Measurements from ENCODE around the gene RPS21.

Gene RPS21

DNA sequence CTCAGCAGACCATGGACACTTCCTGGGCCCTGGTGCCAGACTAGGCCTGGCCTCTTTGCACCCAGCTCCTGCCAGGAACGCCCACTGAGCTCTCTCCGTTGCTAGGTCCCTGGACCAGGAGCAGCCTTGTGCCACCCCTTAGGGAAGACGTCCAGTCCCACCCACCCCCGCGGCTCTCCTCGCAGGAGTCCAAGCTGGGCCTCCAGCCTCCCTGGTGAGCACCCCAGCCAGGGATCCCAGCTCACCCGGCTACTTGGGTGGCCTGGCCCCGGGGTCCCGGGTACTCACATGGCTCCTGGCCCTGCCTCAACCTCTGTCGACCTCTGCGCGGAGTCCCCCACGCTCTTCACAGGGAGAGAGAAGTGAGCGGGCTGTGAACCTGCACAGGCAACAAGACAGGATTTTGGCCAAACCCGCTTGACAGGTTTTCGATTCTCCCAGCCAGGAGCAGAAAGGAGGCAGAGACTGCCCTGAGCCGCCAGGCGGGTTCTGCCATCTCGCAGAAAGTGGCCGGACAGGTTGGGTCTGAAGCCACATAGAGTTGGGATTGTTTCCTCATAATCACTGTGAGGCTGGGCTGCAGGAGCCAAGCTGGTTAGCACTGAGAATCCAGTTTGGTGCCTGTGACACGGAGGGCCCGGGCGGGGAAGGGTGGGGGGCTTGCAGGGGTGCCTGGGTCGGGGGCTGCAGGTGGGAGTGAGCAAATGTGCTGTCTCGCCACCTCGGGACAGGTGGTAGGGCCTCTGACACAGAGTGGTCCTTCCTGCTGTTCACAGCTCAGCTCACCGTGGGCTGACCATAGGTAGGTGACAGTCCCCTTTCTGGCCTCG is 40.5 kb downstream of the RPS21 start, which contains the start of gene RBBP8NL:
Gene RBBP8NL, minus strand, starts transcription at position 368 of the 830 bp plus-strand sequence. CDS start 7,892 bp downstream, outside the sequence.
- Histone ChIP-seq H3K9ac (ENCODE audit: low read depth in 1 of 2, low read length in 2 of 2) (no peak within 1 kb of the TSS), H3K27ac (ENCODE audit: low read depth, low read length) (peak within 1 kb of the TSS; percentile 10), H3K36me3 (ENCODE audit: control insufficient read depth in 1 of 2, insufficient read depth in 2 of 2, low read length in 2 of 2) (no peaks in the 10 kb centered on the region), H3K4me3 (ENCODE audit: low read depth in 1 of 2, low read length in 2 of 2) (peak within 1 kb of the TSS; percentile 32 to 47), H3K4me1 (ENCODE audit: control insufficient read depth in 1 of 2, insufficient read depth in 2 of 2, low read length in 2 of 2) (peaks cover 15 to 44% of the 10 kb centered on the region in 2 donors), H3K9me3 (ENCODE audit: control insufficient read depth in 1 of 2, low read length in 2 of 2) (no peaks in the 10 kb centered on the region), H3K27me3 (ENCODE audit: control insufficient read depth in 1 of 2, insufficient read depth in 2 of 2, low read length in 2 of 2) (peaks cover 0 to 5% of the 10 kb centered on the region in 2 donors)

DNA sequence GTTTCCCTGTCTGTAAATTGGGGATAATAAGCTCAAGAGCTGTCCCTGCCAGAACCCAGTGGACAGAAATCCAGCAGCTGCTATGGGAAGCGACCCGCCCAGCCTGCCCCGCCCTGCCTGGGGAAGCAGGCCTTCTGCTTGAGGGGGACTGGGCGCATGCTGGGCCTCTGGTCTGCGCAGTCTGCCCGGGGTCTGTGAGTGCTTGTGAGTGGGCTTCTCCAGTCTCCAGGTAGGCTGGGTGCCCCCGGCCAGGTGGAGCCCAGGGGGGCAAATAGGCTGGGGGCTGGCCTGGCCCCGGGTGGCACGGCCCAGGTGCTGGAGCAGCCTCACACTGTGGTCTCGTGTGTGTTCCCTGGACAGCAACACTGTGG is 41.1 kb downstream of the RPS21 start:
- peaks cover 15 to 44% of the 10 kb centered on the region in 2 donors for H3K4me1 ChIP-seq (ENCODE audit: control insufficient read depth in 1 of 2, insufficient read depth in 2 of 2, low read length in 2 of 2)
- peaks cover 0 to 5% of the 10 kb centered on the region in 2 donors for H3K27me3 ChIP-seq (ENCODE audit: control insufficient read depth in 1 of 2, insufficient read depth in 2 of 2, low read length in 2 of 2)
- no peak overlapping the region for H3K27ac ChIP-seq (ENCODE audit: low read depth, low read length)
- H3K9ac ChIP-seq (ENCODE audit: low read depth in 1 of 2, low read length in 2 of 2): no peak overlapping the region
- H3K4me3 ChIP-seq (ENCODE audit: low read depth in 1 of 2, low read length in 2 of 2): no peak overlapping the region
- no peaks in the 10 kb centered on the region for H3K36me3 ChIP-seq (ENCODE audit: control insufficient read depth in 1 of 2, insufficient read depth in 2 of 2, low read length in 2 of 2)
- no peaks in the 10 kb centered on the region for H3K9me3 ChIP-seq (ENCODE audit: control insufficient read depth in 1 of 2, low read length in 2 of 2)

GRCh38 chr20:62428396-62429295 is 41.7 kb downstream of the RPS21 start:
- Histone ChIP-seq H3K4me1 (ENCODE audit: control insufficient read depth in 1 of 2, insufficient read depth in 2 of 2, low read length in 2 of 2) (peaks cover 18 to 44% of the 10 kb centered on the region in 2 donors), H3K27ac (ENCODE audit: low read depth, low read length) (no peak overlapping the region), H3K27me3 (ENCODE audit: control insufficient read depth in 1 of 2, insufficient read depth in 2 of 2, low read length in 2 of 2) (peaks cover 0 to 5% of the 10 kb centered on the region in 2 donors), H3K9ac (ENCODE audit: low read depth in 1 of 2, low read length in 2 of 2) (no peak overlapping the region), H3K9me3 (ENCODE audit: control insufficient read depth in 1 of 2, low read length in 2 of 2) (no peaks in the 10 kb centered on the region), H3K4me3 (ENCODE audit: low read depth in 1 of 2, low read length in 2 of 2) (no peak overlapping the region), H3K36me3 (ENCODE audit: control insufficient read depth in 1 of 2, insufficient read depth in 2 of 2, low read length in 2 of 2) (no peaks in the 10 kb centered on the region)

GRCh38 chr20:62429455-62430310 is 42.8 kb downstream of the RPS21 start:
- Histone ChIP-seq H3K27me3 (ENCODE audit: control insufficient read depth in 1 of 2, insufficient read depth in 2 of 2, low read length in 2 of 2) (peaks cover 5% of the 10 kb centered on the region in 2 donors), H3K9me3 (ENCODE audit: control insufficient read depth in 1 of 2, low read length in 2 of 2) (no peaks in the 10 kb centered on the region), H3K4me1 (ENCODE audit: control insufficient read depth in 1 of 2, insufficient read depth in 2 of 2, low read length in 2 of 2) (peaks cover 24 to 44% of the 10 kb centered on the region in 2 donors), H3K4me3 (ENCODE audit: low read depth in 1 of 2, low read length in 2 of 2) (no peak overlapping the region), H3K36me3 (ENCODE audit: control insufficient read depth in 1 of 2, insufficient read depth in 2 of 2, low read length in 2 of 2) (no peaks in the 10 kb centered on the region), H3K27ac (ENCODE audit: low read depth, low read length) (no peak overlapping the region), H3K9ac (ENCODE audit: low read depth in 1 of 2, low read length in 2 of 2) (no peak overlapping the region)

DNA sequence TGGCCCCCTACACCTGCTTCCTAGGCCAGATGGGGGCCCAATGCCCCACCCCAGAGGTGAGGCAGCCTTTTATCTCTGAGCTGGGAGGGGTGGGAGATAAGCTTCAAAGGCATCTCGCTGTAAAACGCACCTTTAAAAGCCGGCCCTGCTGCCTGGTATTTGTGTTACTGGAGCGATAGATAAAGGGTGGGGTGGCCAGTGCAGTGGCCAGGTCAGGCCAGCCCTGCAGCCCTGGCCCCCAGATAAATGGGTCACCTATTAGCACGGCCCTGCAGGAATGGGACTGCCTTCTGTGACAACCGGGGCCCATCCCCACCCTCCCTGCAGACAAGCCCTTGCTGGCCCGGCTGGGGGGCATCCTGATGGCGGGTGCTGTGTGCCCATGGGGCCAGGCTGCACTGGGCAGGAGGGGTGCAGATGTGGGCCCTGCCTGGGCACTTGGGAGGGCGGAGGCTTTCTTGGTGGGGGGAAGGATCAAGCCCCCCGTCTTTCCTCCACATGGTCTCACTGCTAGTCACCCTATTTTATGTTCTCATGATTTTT is 43.5 kb downstream of the RPS21 start:
- H3K4me3 ChIP-seq (ENCODE audit: low read depth in 1 of 2, low read length in 2 of 2): no peak overlapping the region
- H3K9me3 ChIP-seq (ENCODE audit: control insufficient read depth in 1 of 2, low read length in 2 of 2): no peaks in the 10 kb centered on the region
- no peaks in the 10 kb centered on the region for H3K36me3 ChIP-seq (ENCODE audit: control insufficient read depth in 1 of 2, insufficient read depth in 2 of 2, low read length in 2 of 2)
- H3K4me1 ChIP-seq (ENCODE audit: control insufficient read depth in 1 of 2, insufficient read depth in 2 of 2, low read length in 2 of 2): peaks cover 24 to 44% of the 10 kb centered on the region in 2 donors
- no peak overlapping the region for H3K9ac ChIP-seq (ENCODE audit: low read depth in 1 of 2, low read length in 2 of 2)
- H3K27ac ChIP-seq (ENCODE audit: low read depth, low read length): no peak overlapping the region
- peaks cover 5% of the 10 kb centered on the region in 2 donors for H3K27me3 ChIP-seq (ENCODE audit: control insufficient read depth in 1 of 2, insufficient read depth in 2 of 2, low read length in 2 of 2)

DNA sequence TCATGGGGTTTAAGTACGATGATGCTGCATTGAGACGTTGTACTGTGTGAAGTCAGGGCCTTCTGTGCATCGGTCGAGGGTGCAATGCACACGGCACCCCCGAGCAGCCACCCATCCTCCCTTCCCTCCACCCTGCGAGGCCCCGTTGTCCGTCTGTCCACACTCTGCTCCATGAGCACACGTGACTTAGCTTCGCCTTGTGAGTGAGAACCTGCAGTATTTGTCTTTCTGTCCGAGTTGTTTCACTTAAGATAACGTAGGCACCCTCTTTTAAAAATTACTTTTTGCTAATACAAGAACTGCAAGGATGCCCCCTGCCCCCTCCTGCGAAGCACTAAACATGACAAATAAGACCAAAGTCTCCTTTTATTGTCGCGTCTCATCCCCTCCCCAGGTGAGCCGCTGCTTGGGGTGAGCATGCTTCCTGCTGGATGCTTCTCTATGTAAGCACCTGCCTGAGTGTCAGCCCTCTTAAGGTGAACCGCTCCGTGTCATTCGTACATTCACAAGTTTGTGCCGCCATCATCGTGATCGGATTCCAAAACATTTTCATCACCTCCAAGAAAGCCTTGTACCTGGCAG is 44.1 kb downstream of the RPS21 start:
- peaks cover 24 to 44% of the 10 kb centered on the region in 2 donors for H3K4me1 ChIP-seq (ENCODE audit: control insufficient read depth in 1 of 2, insufficient read depth in 2 of 2, low read length in 2 of 2)
- no peaks in the 10 kb centered on the region for H3K9me3 ChIP-seq (ENCODE audit: control insufficient read depth in 1 of 2, low read length in 2 of 2)
- no peaks in the 10 kb centered on the region for H3K36me3 ChIP-seq (ENCODE audit: control insufficient read depth in 1 of 2, insufficient read depth in 2 of 2, low read length in 2 of 2)
- peak overlapping the region in 1 of 2 donors; percentile 32 for H3K4me3 ChIP-seq (ENCODE audit: low read depth in 1 of 2, low read length in 2 of 2)
- H3K9ac ChIP-seq (ENCODE audit: low read depth in 1 of 2, low read length in 2 of 2): no peak overlapping the region
- H3K27ac ChIP-seq (ENCODE audit: low read depth, low read length): no peak overlapping the region
- peaks cover 5 to 8% of the 10 kb centered on the region in 2 donors for H3K27me3 ChIP-seq (ENCODE audit: control insufficient read depth in 1 of 2, insufficient read depth in 2 of 2, low read length in 2 of 2)

GRCh38 chr20:62433658-62434497 is 47.0 kb downstream of the RPS21 start:
- Histone ChIP-seq H3K27me3 (ENCODE audit: control insufficient read depth in 1 of 2, insufficient read depth in 2 of 2, low read length in 2 of 2) (peaks cover 5 to 13% of the 10 kb centered on the region in 2 donors), H3K4me1 (ENCODE audit: control insufficient read depth in 1 of 2, insufficient read depth in 2 of 2, low read length in 2 of 2) (peaks cover 17 to 23% of the 10 kb centered on the region in 2 donors), H3K4me3 (ENCODE audit: low read depth in 1 of 2, low read length in 2 of 2) (no peak overlapping the region), H3K9me3 (ENCODE audit: control insufficient read depth in 1 of 2, low read length in 2 of 2) (no peaks in the 10 kb centered on the region), H3K27ac (ENCODE audit: low read depth, low read length) (no peak overlapping the region), H3K36me3 (ENCODE audit: control insufficient read depth in 1 of 2, insufficient read depth in 2 of 2, low read length in 2 of 2) (no peaks in the 10 kb centered on the region), H3K9ac (ENCODE audit: low read depth in 1 of 2, low read length in 2 of 2) (no peak overlapping the region)

DNA sequence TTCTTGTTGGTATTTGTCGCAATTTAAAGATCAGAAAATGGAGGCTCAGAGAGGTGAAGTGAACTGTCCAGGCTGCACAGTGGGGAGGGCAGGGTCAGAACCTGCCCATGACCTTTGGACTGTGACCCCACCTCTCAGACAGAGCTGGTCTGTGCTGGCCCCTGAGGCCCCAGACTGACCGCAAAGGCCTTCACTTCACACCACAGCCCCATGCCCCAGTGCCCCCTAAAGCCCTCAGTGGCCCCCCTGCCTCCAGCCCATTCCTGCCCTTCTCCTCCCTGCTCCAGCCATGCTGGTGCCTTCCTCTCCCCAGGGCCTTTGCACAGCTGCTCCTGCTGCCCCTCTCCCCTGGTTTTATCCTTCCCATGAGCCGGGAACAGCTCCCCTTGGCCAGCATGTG is 49.8 kb downstream of the RPS21 start:
- peaks cover 5 to 8% of the 10 kb centered on the region in 2 donors for H3K27me3 ChIP-seq (ENCODE audit: control insufficient read depth in 1 of 2, insufficient read depth in 2 of 2, low read length in 2 of 2)
- H3K4me1 ChIP-seq (ENCODE audit: control insufficient read depth in 1 of 2, insufficient read depth in 2 of 2, low read length in 2 of 2): peaks cover 0 to 9% of the 10 kb centered on the region in 2 donors
- H3K9me3 ChIP-seq (ENCODE audit: control insufficient read depth in 1 of 2, low read length in 2 of 2): no peaks in the 10 kb centered on the region
- no peak overlapping the region for H3K9ac ChIP-seq (ENCODE audit: low read depth in 1 of 2, low read length in 2 of 2)
- H3K27ac ChIP-seq (ENCODE audit: low read depth, low read length): no peak overlapping the region
- no peak overlapping the region for H3K4me3 ChIP-seq (ENCODE audit: low read depth in 1 of 2, low read length in 2 of 2)
- H3K36me3 ChIP-seq (ENCODE audit: control insufficient read depth in 1 of 2, insufficient read depth in 2 of 2, low read length in 2 of 2): no peaks in the 10 kb centered on the region

Measured in duodenal mucosa (tissue), 2 donors.